GM23338 (cell line): ENCODE results near the gene CRACDL. TPM values are rescaled to one million over a fixed set of nuclear protein-coding genes. Genes with fewer than 3 reads are reported as not detected.

ENCODE experiments used
- ATAC-seq: fragments of 200-7000 bp; cut with Tn5 transposase; 3 replicates; pipeline ENCODE4 v1.9.1; 2020
- DNase-seq: peaks from one replicate; pipeline ENCODE4 v3.0.0-alpha.2; 2015; ENCODE audit warnings: low spot score
- H2AFZ ChIP-seq: fragments of 200-600 bp; sonication (generic); 2 replicates; pipeline ENCODE4 v1.8.0; 2016; ENCODE audit warnings: antibody characterized with exemption, mild to moderate bottlenecking, moderate library complexity
- H3F3A ChIP-seq: fragments of 200-600 bp; sonication (generic); replicated peaks from 2 replicates; pipeline ENCODE4 v1.8.0; 2017; ENCODE audit warnings: antibody characterized with exemption, mixed run types, low read depth
- H3K27ac ChIP-seq: fragments of 200-600 bp; sonication (generic); 2 replicates; pipeline ENCODE4 v1.6.1; 2016; ENCODE audit warnings: low read depth
- H3K27me3 ChIP-seq: fragments of 200-600 bp; sonication (generic); 2 replicates; pipeline ENCODE4 v1.8.0; 2016; ENCODE audit warnings: mild to moderate bottlenecking, mixed run types, moderate library complexity; ENCODE audit not compliant: insufficient read depth
- H3K36me3 ChIP-seq: fragments of 200-600 bp; sonication (generic); 2 replicates; pipeline ENCODE4 v1.8.0; 2016; ENCODE audit warnings: mild to moderate bottlenecking; ENCODE audit not compliant: insufficient read depth
- H3K4me1 ChIP-seq: fragments of 200-600 bp; sonication (generic); 2 replicates; pipeline ENCODE4 v1.8.0; 2016; ENCODE audit warnings: mild to moderate bottlenecking, moderate library complexity; ENCODE audit not compliant: insufficient read depth
- H3K4me2 ChIP-seq: fragments of 200-600 bp; sonication (generic); 2 replicates; pipeline ENCODE4 v1.7.1; 2017; ENCODE audit warnings: mixed run types
- H3K4me3 ChIP-seq: fragments of 200-600 bp; sonication (generic); 2 replicates; pipeline ENCODE4 v1.6.1; 2016; ENCODE audit warnings: mixed run types
- H3K79me2 ChIP-seq: fragments of 200-600 bp; sonication (generic); replicated peaks from 2 replicates; pipeline ENCODE4 v1.8.0; 2017; ENCODE audit warnings: mild to moderate bottlenecking; ENCODE audit not compliant: insufficient read depth
- H3K9me2 ChIP-seq: fragments of 200-600 bp; sonication (generic); 2 replicates; pipeline ENCODE4 v1.8.0; 2017; ENCODE audit not compliant: insufficient read depth
- H4K20me1 ChIP-seq: fragments of 200-600 bp; sonication (generic); replicated peaks from 2 replicates; pipeline ENCODE4 v1.8.0; 2017; ENCODE audit warnings: mild to moderate bottlenecking; ENCODE audit not compliant: insufficient read depth
- H3K27ac Mint-ChIP-seq: 2 replicates; pipeline ENCODE4 v1.8.0; 2020; ENCODE audit warnings: inconsistent platforms, mild to moderate bottlenecking, moderate library complexity, mixed read lengths
- H3K27me3 Mint-ChIP-seq: 3 replicates; pipeline ENCODE4 v1.8.0; 2022; ENCODE audit warnings: low read depth, mild to moderate bottlenecking, moderate library complexity, mixed read lengths, inconsistent platforms; ENCODE audit not compliant: insufficient read depth, poor library complexity
- H3K36me3 Mint-ChIP-seq: 3 replicates; pipeline ENCODE4 v1.8.0; 2021; ENCODE audit warnings: low read depth, mild to moderate bottlenecking, inconsistent platforms, moderate library complexity, mixed read lengths
- H3K4me1 Mint-ChIP-seq: 3 replicates; pipeline ENCODE4 v1.8.0; 2020; ENCODE audit warnings: mild to moderate bottlenecking, inconsistent platforms, mixed read lengths
- H3K4me3 Mint-ChIP-seq: 3 replicates; pipeline ENCODE4 v1.8.0; 2021; ENCODE audit warnings: moderate library complexity, mild to moderate bottlenecking, inconsistent platforms, mixed read lengths
- H3K9me3 Mint-ChIP-seq: 3 replicates; pipeline ENCODE4 v1.8.0; 2020; ENCODE audit warnings: moderate library complexity, mild to moderate bottlenecking, inconsistent platforms, mixed read lengths
- CREB1 ChIP-seq: fragments of 250-450 bp; sonication (Bioruptor Pico); IDR thresholded peaks from 2 replicates; pipeline ENCODE4 v1.5.0; 2020; ENCODE audit warnings: low read depth, mild to moderate bottlenecking, moderate library complexity
- CTCF ChIP-seq, 2 experiments: fragments of 200-600 bp in 1 of 2; sonication (generic) in 1 of 2; conservative IDR thresholded peaks; 2 replicates each; pipeline versions ENCODE4 v1.5.1 to v1.6.1; 2016 to 2017; ENCODE audit warnings: antibody characterized with exemption in 2 of 2, low read depth in 2 of 2, mild to moderate bottlenecking in 2 of 2, moderate library complexity in 1 of 2
- EZH2 ChIP-seq: fragments of 200-600 bp; sonication (generic); IDR thresholded peaks from one replicate; pipeline ENCODE4 v1.8.0; 2017; ENCODE audit warnings: antibody characterized with exemption, mild to moderate bottlenecking, low read depth; ENCODE audit not compliant: unreplicated experiment
- EZH2phosphoT487 ChIP-seq: fragments of 200-600 bp; sonication (generic); IDR thresholded peaks from one replicate; pipeline ENCODE4 v1.8.1; 2018; ENCODE audit warnings: antibody characterized with exemption; ENCODE audit not compliant: unreplicated experiment
- JUNB ChIP-seq: IDR thresholded peaks from one replicate; pipeline ENCODE4 v1.6.1; 2016; ENCODE audit warnings: antibody characterized with exemption; ENCODE audit not compliant: unreplicated experiment
- POLR2AphosphoS5 ChIP-seq: IDR thresholded peaks from 2 replicates; pipeline ENCODE4 v1.6.1; 2016; ENCODE audit warnings: antibody characterized with exemption, low read depth
- REST ChIP-seq: IDR thresholded peaks from one replicate; pipeline ENCODE4 v1.6.1; 2018; ENCODE audit warnings: antibody characterized with exemption; ENCODE audit not compliant: unreplicated experiment
- STAT1 ChIP-seq: IDR thresholded peaks from one replicate; pipeline ENCODE4 v1.6.1; 2016; ENCODE audit warnings: antibody characterized with exemption; ENCODE audit not compliant: unreplicated experiment
- ZNF114 ChIP-seq: fragments of 250-450 bp; sonication (Bioruptor Pico); IDR thresholded peaks from 2 replicates; pipeline ENCODE4 v1.5.0; 2020; ENCODE audit warnings: mild to moderate bottlenecking, moderate library complexity
- ZNF331 ChIP-seq: fragments of 250-450 bp; sonication (Bioruptor Pico); IDR thresholded peaks from 2 replicates; pipeline ENCODE4 v1.5.0; 2020; ENCODE audit warnings: low read depth, mild to moderate bottlenecking, moderate library complexity
- polyA plus RNA-seq: library from polyadenylated mRNA; unstranded; fragments of >200 nt; fragmentation: Nextera tagmentation; extraction: Ambion mirVana; gene quantifications from 2 replicates; pipeline ENCODE4 v1.2.1, GENCODE V29; 2016
- total RNA-seq: library from RNA; depleted of rRNA; stranded (reverse); fragments of >200 nt; shearing (Covaris generic); gene quantifications from 2 replicates; pipeline ENCODE4 v1.2.3, GENCODE V29; 2014
- TF ChIP-seq, protein P1 (sequence below): fragments of 250-450 bp; sonication (Bioruptor Pico); IDR thresholded peaks from 2 replicates; pipeline ENCODE4 v1.5.0; 2020; ENCODE audit warnings: mild to moderate bottlenecking, moderate library complexity

CRACDL gene
- total and polyA plus RNA-seq, 2 experiments from 2014 or later: 0.14 to 0.16 TPM

DNA sequence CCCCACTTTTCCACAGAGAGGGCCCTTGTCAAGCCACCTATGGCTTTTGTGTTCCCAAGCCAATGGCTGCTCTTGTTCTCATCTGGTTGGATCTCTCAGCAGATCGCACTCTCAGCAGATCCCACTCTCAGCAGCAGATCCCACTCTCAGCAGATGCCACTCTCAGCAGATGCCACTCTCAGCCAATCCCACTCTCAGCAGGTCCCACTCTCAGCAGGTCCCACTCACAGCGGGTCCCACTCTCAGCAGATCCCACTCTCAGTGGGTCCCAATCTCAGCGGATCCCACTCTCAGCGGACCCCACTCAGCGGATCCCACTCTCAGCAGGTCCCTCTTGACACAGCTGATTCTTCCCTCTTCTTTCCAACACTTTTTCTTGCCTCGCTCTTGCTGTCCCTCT, 145.8 kb downstream of the CRACDL start:
- Histone ChIP-seq H4K20me1 (no peaks in the 10 kb centered on the region), H2AFZ (no peak overlapping the region), H3K4me1 (no peaks in the 10 kb centered on the region), H3K27ac (no peak overlapping the region), H3F3A (no peaks in the 10 kb centered on the region), H3K4me2 (no peak overlapping the region), H3K36me3 (no peaks in the 10 kb centered on the region), H3K27me3 (no peaks in the 10 kb centered on the region), H3K4me3 (no peak overlapping the region), H3K9me2 (no peaks in the 10 kb centered on the region), H3K79me2 (no peaks in the 10 kb centered on the region)
- H3K27ac Mint-ChIP-seq: no peak overlapping the region
- H3K27me3 Mint-ChIP-seq: peaks cover 2% of the 10 kb centered on the region
- TF ChIP-seq POLR2AphosphoS5: no peak
- TF ChIP-seq, protein P1, sequence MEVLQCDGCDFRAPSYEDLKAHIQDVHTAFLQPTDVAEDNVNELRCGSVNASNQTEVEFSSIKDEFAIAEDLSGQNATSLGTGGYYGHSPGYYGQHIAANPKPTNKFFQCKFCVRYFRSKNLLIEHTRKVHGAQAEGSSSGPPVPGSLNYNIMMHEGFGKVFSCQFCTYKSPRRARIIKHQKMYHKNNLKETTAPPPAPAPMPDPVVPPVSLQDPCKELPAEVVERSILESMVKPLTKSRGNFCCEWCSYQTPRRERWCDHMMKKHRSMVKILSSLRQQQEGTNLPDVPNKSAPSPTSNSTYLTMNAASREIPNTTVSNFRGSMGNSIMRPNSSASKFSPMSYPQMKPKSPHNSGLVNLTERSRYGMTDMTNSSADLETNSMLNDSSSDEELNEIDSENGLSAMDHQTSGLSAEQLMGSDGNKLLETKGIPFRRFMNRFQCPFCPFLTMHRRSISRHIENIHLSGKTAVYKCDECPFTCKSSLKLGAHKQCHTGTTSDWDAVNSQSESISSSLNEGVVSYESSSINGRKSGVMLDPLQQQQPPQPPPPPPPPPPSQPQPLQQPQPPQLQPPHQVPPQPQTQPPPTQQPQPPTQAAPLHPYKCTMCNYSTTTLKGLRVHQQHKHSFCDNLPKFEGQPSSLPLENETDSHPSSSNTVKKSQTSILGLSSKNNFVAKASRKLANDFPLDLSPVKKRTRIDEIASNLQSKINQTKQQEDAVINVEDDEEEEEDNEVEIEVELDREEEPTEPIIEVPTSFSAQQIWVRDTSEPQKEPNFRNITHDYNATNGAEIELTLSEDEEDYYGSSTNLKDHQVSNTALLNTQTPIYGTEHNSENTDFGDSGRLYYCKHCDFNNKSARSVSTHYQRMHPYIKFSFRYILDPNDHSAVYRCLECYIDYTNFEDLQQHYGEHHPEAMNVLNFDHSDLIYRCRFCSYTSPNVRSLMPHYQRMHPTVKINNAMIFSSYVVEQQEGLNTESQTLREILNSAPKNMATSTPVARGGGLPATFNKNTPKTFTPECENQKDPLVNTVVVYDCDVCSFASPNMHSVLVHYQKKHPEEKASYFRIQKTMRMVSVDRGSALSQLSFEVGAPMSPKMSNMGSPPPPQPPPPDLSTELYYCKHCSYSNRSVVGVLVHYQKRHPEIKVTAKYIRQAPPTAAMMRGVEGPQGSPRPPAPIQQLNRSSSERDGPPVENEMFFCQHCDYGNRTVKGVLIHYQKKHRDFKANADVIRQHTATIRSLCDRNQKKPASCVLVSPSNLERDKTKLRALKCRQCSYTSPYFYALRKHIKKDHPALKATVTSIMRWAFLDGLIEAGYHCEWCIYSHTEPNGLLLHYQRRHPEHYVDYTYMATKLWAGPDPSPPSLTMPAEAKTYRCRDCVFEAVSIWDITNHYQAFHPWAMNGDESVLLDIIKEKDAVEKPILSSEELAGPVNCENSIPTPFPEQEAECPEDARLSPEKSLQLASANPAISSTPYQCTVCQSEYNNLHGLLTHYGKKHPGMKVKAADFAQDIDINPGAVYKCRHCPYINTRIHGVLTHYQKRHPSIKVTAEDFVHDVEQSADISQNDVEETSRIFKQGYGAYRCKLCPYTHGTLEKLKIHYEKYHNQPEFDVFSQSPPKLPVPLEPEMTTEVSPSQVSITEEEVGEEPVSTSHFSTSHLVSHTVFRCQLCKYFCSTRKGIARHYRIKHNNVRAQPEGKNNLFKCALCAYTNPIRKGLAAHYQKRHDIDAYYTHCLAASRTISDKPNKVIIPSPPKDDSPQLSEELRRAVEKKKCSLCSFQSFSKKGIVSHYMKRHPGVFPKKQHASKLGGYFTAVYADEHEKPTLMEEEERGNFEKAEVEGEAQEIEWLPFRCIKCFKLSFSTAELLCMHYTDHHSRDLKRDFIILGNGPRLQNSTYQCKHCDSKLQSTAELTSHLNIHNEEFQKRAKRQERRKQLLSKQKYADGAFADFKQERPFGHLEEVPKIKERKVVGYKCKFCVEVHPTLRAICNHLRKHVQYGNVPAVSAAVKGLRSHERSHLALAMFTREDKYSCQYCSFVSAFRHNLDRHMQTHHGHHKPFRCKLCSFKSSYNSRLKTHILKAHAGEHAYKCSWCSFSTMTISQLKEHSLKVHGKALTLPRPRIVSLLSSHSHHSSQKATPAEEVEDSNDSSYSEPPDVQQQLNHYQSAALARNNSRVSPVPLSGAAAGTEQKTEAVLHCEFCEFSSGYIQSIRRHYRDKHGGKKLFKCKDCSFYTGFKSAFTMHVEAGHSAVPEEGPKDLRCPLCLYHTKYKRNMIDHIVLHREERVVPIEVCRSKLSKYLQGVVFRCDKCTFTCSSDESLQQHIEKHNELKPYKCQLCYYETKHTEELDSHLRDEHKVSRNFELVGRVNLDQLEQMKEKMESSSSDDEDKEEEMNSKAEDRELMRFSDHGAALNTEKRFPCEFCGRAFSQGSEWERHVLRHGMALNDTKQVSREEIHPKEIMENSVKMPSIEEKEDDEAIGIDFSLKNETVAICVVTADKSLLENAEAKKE (CRISPR knock-in tag): no peak
- TF ChIP-seq CTCF (conservative IDR thresholded peaks at IDR 0.05; ENCODE audit: low read depth in 2 of 2): no peak
- TF ChIP-seq STAT1: no peak
- no peak for TF ChIP-seq EZH2
- no peak for TF ChIP-seq ZNF114 (CRISPR knock-in tag)
- TF ChIP-seq JUNB: no peak
- no peak for TF ChIP-seq REST
- TF ChIP-seq ZNF331 (CRISPR knock-in tag): no peak
- TF ChIP-seq EZH2phosphoT487: no peak
- no peak for TF ChIP-seq CREB1 (CRISPR knock-in tag)
- H3K36me3 Mint-ChIP-seq: no peaks in the 10 kb centered on the region
- DNase-seq: no peak
- no peak for ATAC-seq
- no peak overlapping the region for H3K4me3 Mint-ChIP-seq
- H3K9me3 Mint-ChIP-seq: no peaks in the 10 kb centered on the region
- peaks cover 5% of the 10 kb centered on the region; the same call in 2 of the 3 replicates for H3K4me1 Mint-ChIP-seq
